B cell (primary cell): ENCODE data around the gene ATXN3. TPM values are rescaled to one million over a fixed set of nuclear protein-coding genes. Genes with fewer than 3 reads are reported as not detected.

Experiments
- ATAC-seq: fragments of 200-7000 bp; cut with Tn5 transposase; one replicate; pipeline ENCODE4 v1.10.0; 2021; ENCODE audit warnings: low read depth, mild to moderate bottlenecking, moderate number of reproducible peaks, moderate library complexity
- CTCF ChIA-PET: fragments of 350-600 bp; sonication (Branson Sonifier 250); formaldehyde crosslinking; loops from one replicate; lab custom pipeline; 2021; ENCODE audit warnings: antibody characterized with exemption, inconsistent platforms; lab: Charles Lee
- POLR2A ChIA-PET: fragments of 350-600 bp; sonication (Branson Sonifier 250); formaldehyde crosslinking; loops from one replicate; lab custom pipeline; 2021; ENCODE audit warnings: antibody characterized with exemption; lab: Charles Lee
- DNase-seq: peaks from one replicate; pipeline ENCODE4 v3.0.0; 2013
- H2AFZ ChIP-seq: 2 replicates; pipeline ENCODE4 v1.6.1; 2012; ENCODE audit warnings: mild to moderate bottlenecking, low read depth, low read length; ENCODE audit not compliant: insufficient read depth, poor library complexity, severe bottlenecking
- H3K27ac ChIP-seq, 2 donors: 1 replicate in 1 of 2; 2 replicates in 1 of 2; pipeline ENCODE4 v1.5.1; 2012 to 2013; ENCODE audit warnings: low read length in 2 of 2, mild to moderate bottlenecking in 2 of 2, moderate library complexity in 1 of 2
- H3K27me3 ChIP-seq, 4 experiments: fragments of 200-600 bp in 1 of 4; sonication (generic) in 1 of 4; replicated peaks in 1 of 4; 1 replicate in 2 of 4; 2 replicates in 2 of 4; pipeline versions ENCODE4 v1.6.1 to v1.7.0; 2013 to 2016; ENCODE audit warnings: low read length in 3 of 4, mild to moderate bottlenecking in 2 of 4, mixed read lengths in 1 of 4, moderate library complexity in 1 of 4; ENCODE audit not compliant: insufficient read depth in 4 of 4, control insufficient read depth in 3 of 4; ENCODE audit errors: control extremely low read depth in 1 of 4
- H3K36me3 ChIP-seq, 2 experiments: replicated peaks in 1 of 2; 1 replicate in 1 of 2; 2 replicates in 1 of 2; pipeline versions ENCODE4 v1.6.1 to v1.7.1; 2013; ENCODE audit warnings: low read length in 1 of 2; ENCODE audit not compliant: insufficient read depth in 2 of 2, control insufficient read depth in 1 of 2; ENCODE audit errors: control extremely low read depth in 1 of 2, extremely low read depth in 1 of 2
- H3K4me1 ChIP-seq, 2 donors: fragments of 200-600 bp in 1 of 2; sonication (generic) in 1 of 2; 1 replicate in 1 of 2; 2 replicates in 1 of 2; pipeline versions ENCODE4 v1.5.1 to v1.6.1; 2013 to 2017; ENCODE audit warnings: low read length in 2 of 2; ENCODE audit not compliant: control insufficient read depth in 2 of 2, insufficient read depth in 2 of 2
- H3K4me2 ChIP-seq: replicated peaks from 2 replicates; pipeline ENCODE3; 2012; ENCODE audit warnings: mild to moderate bottlenecking, low read depth, low read length; ENCODE audit not compliant: poor library complexity, severe bottlenecking
- H3K4me3 ChIP-seq, 5 experiments: fragments of 200-600 bp in 1 of 5; sonication (generic) in 1 of 5; 1 replicate in 3 of 5; 2 replicates in 2 of 5; pipeline versions ENCODE4 v1.5.1 to v1.7.0; 2011 to 2016; ENCODE audit warnings: low read length in 4 of 5, mild to moderate bottlenecking in 4 of 5, low read depth in 2 of 5, control low read depth in 1 of 5, moderate library complexity in 1 of 5; ENCODE audit not compliant: insufficient read depth in 1 of 5; ENCODE audit errors: control extremely low read depth in 1 of 5, extremely low read depth in 1 of 5
- H3K79me2 ChIP-seq: fragments of 200-600 bp; sonication (generic); one replicate; pipeline ENCODE4 v1.6.0; 2016; ENCODE audit warnings: low read length; ENCODE audit not compliant: control insufficient read depth, insufficient read depth
- H3K9ac ChIP-seq: fragments of 200-600 bp; sonication (generic); 2 replicates; pipeline ENCODE4 v1.6.1; 2017; ENCODE audit warnings: mild to moderate bottlenecking, low read length, moderate library complexity
- H3K9me3 ChIP-seq, 3 donors: one replicate each; pipeline versions ENCODE4 v1.6.1 to v1.7.1; 2013; ENCODE audit warnings: low read length in 2 of 3; ENCODE audit not compliant: control insufficient read depth in 2 of 3, insufficient read depth in 1 of 3; ENCODE audit errors: control extremely low read depth in 1 of 3
- H4K20me1 ChIP-seq: 2 replicates; pipeline ENCODE4 v1.6.0; 2012; ENCODE audit warnings: mild to moderate bottlenecking, low read length; ENCODE audit not compliant: insufficient read depth, control insufficient read depth, poor library complexity, severe bottlenecking
- H3K27ac Mint-ChIP-seq: one replicate; pipeline ENCODE4 v1.8.0; 2021; ENCODE audit warnings: mixed read lengths
- H3K27me3 Mint-ChIP-seq: one replicate; pipeline ENCODE4 v1.8.0; 2021; ENCODE audit warnings: mixed read lengths
- H3K4me1 Mint-ChIP-seq: one replicate; pipeline ENCODE4 v1.8.0; 2021; ENCODE audit warnings: mixed read lengths
- H3K4me3 Mint-ChIP-seq: one replicate; pipeline ENCODE4 v1.8.0; 2021; ENCODE audit warnings: mixed read lengths
- H3K9me3 Mint-ChIP-seq: one replicate; pipeline ENCODE4 v1.8.0; 2022; ENCODE audit warnings: mixed read lengths; ENCODE audit not compliant: insufficient read depth
- CTCF ChIP-seq: fragments of 200-600 bp; IDR thresholded peaks from one replicate; pipeline ENCODE4 v1.8.0; 2022; ENCODE audit warnings: antibody characterized with exemption, mild to moderate bottlenecking
- EZH2 ChIP-seq: IDR thresholded peaks from 2 replicates; pipeline ENCODE4 v1.6.1; 2012; ENCODE audit warnings: borderline replicate concordance, low read depth, mild to moderate bottlenecking, moderate library complexity, low read length; ENCODE audit not compliant: insufficient read depth, poor library complexity, severe bottlenecking
- WGBS: methylation state at CpG from one replicate; pipeline ENCODE4 v1.1.5; 2013; ENCODE audit warnings: missing lambda C conversion rate; ENCODE audit not compliant: insufficient coverage; 5-methylcytosine and 5-hydroxymethylcytosine counted together
- intact Hi-C: fragments of 100-400 bp; cut with micrococcal nuclease; formaldehyde crosslinking; loops from one replicate; pipeline ENCODE4 v1.10.0; 2022
- polyA plus RNA-seq: library from polyadenylated mRNA; depleted of rRNA; stranded (reverse); fragments of >200 nt; gene quantifications from 2 replicates; pipeline ENCODE4 v1.2.3, GENCODE V29; 2012
- total RNA-seq, 2 donors: library from RNA; stranded (reverse); fragments of 120-200 nt in 1 of 2; gene quantifications; 1 replicate in 1 of 2; 2 replicates in 1 of 2; pipeline versions ENCODE4 v1.2.3 to v1.2.4, GENCODE V29; 2013 to 2022

ATXN3 gene
- total and polyA plus RNA-seq, 2 donors (not counting 1 experiment from before 2014, with no cell fraction given), result 16.2 to 51.6 TPM

- H3K27me3 Mint-ChIP-seq, result no peaks in the 10 kb centered on the region
- peaks cover 0 to 11% of the 10 kb centered on the region in 2 experiments for H3K36me3 ChIP-seq
- no peaks in the 10 kb centered on the region for H3K27me3 ChIP-seq
- peak overlapping the region; percentile 98 for H3K9ac ChIP-seq
- TF ChIP-seq CTCF, result no peak
- TF ChIP-seq EZH2, result no peak
- H3K4me1 ChIP-seq, result peaks cover 9 to 29% of the 10 kb centered on the region in 2 donors
- under 1% methylated on average over 36 of the region's 36 CpGs for WGBS
- peaks cover 38% of the 10 kb centered on the region for H3K4me1 Mint-ChIP-seq
- peak; percentile 9 for ATAC-seq
- no peaks in the 10 kb centered on the region for H3K9me3 ChIP-seq
- peak overlapping the region; percentile 87 to 96 for H3K27ac ChIP-seq
- H3K79me2 ChIP-seq, result peaks cover 65% of the 10 kb centered on the region
- no peaks in the 10 kb centered on the region for H4K20me1 ChIP-seq
- CTCF ChIA-PET, result interaction anchor here (1.0 to 3.0 kb wide), 5 partner anchors 9 to 559 kb away, joined by 3 to 50 read pairs (median 4); partner anchors contain the start of gene ATXN3
- DNase-seq, result no peak
- POLR2A ChIA-PET, result interaction anchor here (0.6 to 2.5 kb wide), 6 partner anchors 9 to 672 kb away, joined by 3 to 25 read pairs (median 4); partner anchors contain the start of genes ATXN3, PPP4R3A and TRIP11
- peak overlapping the region; percentile 79 for H3K4me2 ChIP-seq
- peak overlapping the region; percentile 100 for H3K27ac Mint-ChIP-seq
- peak overlapping the region; percentile 97 for H3K4me3 Mint-ChIP-seq
- peak overlapping the region; percentile 85 to 99 (median 90) for H3K4me3 ChIP-seq
- peak overlapping the region; percentile 100 for H2AFZ ChIP-seq
- intact Hi-C loops, result loop anchor here (1.0 to 10.0 kb wide), 4 partner anchors 15 to 671 kb away; partner anchors contain the start of genes ATXN3, GOLGA5 and TRIP11
- no peaks in the 10 kb centered on the region for H3K9me3 Mint-ChIP-seq
These were observed 14.9 kb upstream of the ATXN3 start for GRCh38 chr14:92121207-92121669.

GRCh38 chr14:92109490-92109889 is 3.1 kb upstream of the ATXN3 start:
- TF ChIP-seq CTCF (no peak), EZH2 (no peak)
- POLR2A ChIA-PET, result interaction anchor here (0.6 kb wide), 1 partner anchor 685 kb away, joined by 4 read pairs; no protein-coding TSS in a partner anchor
- intact Hi-C loops, result loop anchor here (5.0 kb wide), 1 partner anchor 1712 kb away; the partner anchor contains the start of gene CALM1

More at GRCh38 chr14:92109490-92109889, 3.1 kb upstream of the ATXN3 start:
- H3K27me3 Mint-ChIP-seq, result no peaks in the 10 kb centered on the region
- Histone ChIP-seq H2AFZ (no peak overlapping the region), H3K4me1 (peaks cover 5 to 27% of the 10 kb centered on the region in 2 donors), H3K36me3 (no peaks in the 10 kb centered on the region), H3K9ac (no peak overlapping the region), H3K4me2 (no peak overlapping the region), H3K79me2 (peaks cover 21% of the 10 kb centered on the region), H3K4me3 (no peak overlapping the region), H4K20me1 (no peaks in the 10 kb centered on the region), H3K9me3 (no peaks in the 10 kb centered on the region), H3K27ac (no peak overlapping the region), H3K27me3 (no peaks in the 10 kb centered on the region)
- no peak for DNase-seq
- CTCF ChIA-PET, result no interaction called here
- ATAC-seq, result no peak
- H3K27ac Mint-ChIP-seq, result no peak overlapping the region
- H3K4me1 Mint-ChIP-seq, result peaks cover 26% of the 10 kb centered on the region
- H3K9me3 Mint-ChIP-seq, result no peaks in the 10 kb centered on the region
- WGBS, result 86% methylated on average over 5 of the region's 5 CpGs
- H3K4me3 Mint-ChIP-seq, result no peak overlapping the region
